HEK293 (cell line): ENCODE data around the gene TBCK.
"Not testable (repeated sequence)": the region's sequence is repeated elsewhere in the genome, so short reads cannot be mapped to it uniquely, and the experiment has no call there.

Source experiments
- CTCF ChIA-PET: fragments of 350-600 bp; formaldehyde crosslinking; extraction: SDS; loops from one replicate; lab custom pipeline; 2021; ENCODE audit warnings: antibody characterized with exemption; lab: Yijun Ruan, JAX
- POLR2A ChIA-PET: fragments of 300-600 bp; formaldehyde crosslinking; extraction: SDS; loops from one replicate; lab custom pipeline; 2020; ENCODE audit warnings: antibody characterized with exemption, inconsistent platforms; lab: Yijun Ruan, JAX
- H3K27ac ChIP-seq: fragments of 200-500 bp; sonication (Bioruptor generic); 2 replicates; pipeline ENCODE4 v1.5.1; 2014; ENCODE audit warnings: low read depth, low read length, control low read depth, inconsistent platforms; ENCODE audit errors: extremely low read depth
- H3K36me3 ChIP-seq, 2 experiments: fragments of 200-500 bp in 1 of 2; sonication (Bioruptor generic) in 1 of 2; 1 replicate in 1 of 2; 2 replicates in 1 of 2; pipeline ENCODE4 v1.5.1; 2014 to 2017; ENCODE audit warnings: inconsistent platforms in 2 of 2, low read length in 2 of 2; ENCODE audit not compliant: control insufficient read depth in 2 of 2, insufficient read depth in 1 of 2
- H3K4me1 ChIP-seq: fragments of 200-500 bp; sonication (Bioruptor generic); 2 replicates; pipeline ENCODE4 v1.5.1; 2014; ENCODE audit warnings: mild to moderate bottlenecking, low read length, inconsistent platforms; ENCODE audit not compliant: control insufficient read depth, insufficient read depth
- H3K4me3 ChIP-seq: 2 replicates; pipeline ENCODE4 v1.5.1; 2011; ENCODE audit warnings: low read depth, mild to moderate bottlenecking, control low read depth, low read length, moderate library complexity
- H3K9me3 ChIP-seq: fragments of 200-500 bp; sonication (Bioruptor generic); 2 replicates; pipeline ENCODE4 v1.5.1; 2014; ENCODE audit warnings: low read depth, low read length, inconsistent platforms; ENCODE audit not compliant: control insufficient read depth, insufficient read depth
- HOXD13 ChIP-seq: sonication (generic); formaldehyde crosslinking; IDR thresholded peaks from 2 replicates; pipeline ENCODE4 v1.8.0; 2022; ENCODE audit warnings: missing genetic modification reagents, borderline replicate concordance
- PRDM1 ChIP-seq: fragments of 450-650 bp; formaldehyde crosslinking; IDR thresholded peaks from 2 replicates; pipeline ENCODE4; 2016; ENCODE audit warnings: missing biosample characterization, missing genetic modification characterization
- ZBTB44 ChIP-seq: fragments of 450-650 bp; IDR thresholded peaks from 2 replicates; pipeline ENCODE4 v1.5.1; 2018; ENCODE audit warnings: missing biosample characterization, mild to moderate bottlenecking, missing genetic modification characterization
- ZIC2 ChIP-seq: fragments of 450-650 bp; formaldehyde crosslinking; IDR thresholded peaks from 2 replicates; pipeline ENCODE4 v1.5.1; 2016; ENCODE audit warnings: missing biosample characterization, missing genetic modification characterization
- ZNF157 ChIP-seq: fragments of 450-650 bp; formaldehyde crosslinking; IDR thresholded peaks from 2 replicates; pipeline ENCODE4 v1.5.1; 2016; ENCODE audit warnings: missing biosample characterization, missing genetic modification characterization
- ZNF175 ChIP-seq: fragments of 450-650 bp; formaldehyde crosslinking; IDR thresholded peaks from 2 replicates; pipeline ENCODE4 v1.5.1; 2016; ENCODE audit warnings: missing biosample characterization, missing genetic modification characterization
- ZNF184 ChIP-seq: fragments of 450-650 bp; IDR thresholded peaks from 2 replicates; pipeline ENCODE4 v1.5.1; 2018; ENCODE audit warnings: missing biosample characterization, mild to moderate bottlenecking, missing genetic modification characterization
- ZNF239 ChIP-seq: fragments of 450-650 bp; formaldehyde crosslinking; IDR thresholded peaks from 2 replicates; pipeline ENCODE4 v1.5.1; 2016; ENCODE audit warnings: missing biosample characterization, missing genetic modification characterization
- ZNF280C ChIP-seq: fragments of 450-650 bp; formaldehyde crosslinking; IDR thresholded peaks from 2 replicates; pipeline ENCODE4 v1.5.1; 2016; ENCODE audit warnings: missing biosample characterization, missing genetic modification characterization
- ZNF37A ChIP-seq: fragments of 450-650 bp; IDR thresholded peaks from 2 replicates; pipeline ENCODE4 v1.5.1; 2018; ENCODE audit warnings: missing biosample characterization, missing genetic modification characterization
- ZNF510 ChIP-seq: fragments of 450-650 bp; formaldehyde crosslinking; IDR thresholded peaks from 2 replicates; pipeline ENCODE4 v1.5.1; 2018; ENCODE audit warnings: mild to moderate bottlenecking, missing genetic modification characterization, missing biosample characterization; ENCODE audit not compliant: insufficient replicate concordance
- ZNF513 ChIP-seq: fragments of 450-650 bp; IDR thresholded peaks from 2 replicates; pipeline ENCODE4 v1.5.1; 2018; ENCODE audit warnings: missing biosample characterization, missing genetic modification characterization
- ZNF571 ChIP-seq: fragments of 450-650 bp; formaldehyde crosslinking; IDR thresholded peaks from 2 replicates; pipeline ENCODE4 v1.5.0; 2017; ENCODE audit warnings: missing biosample characterization, missing genetic modification characterization
- ZSCAN16 ChIP-seq: fragments of 450-650 bp; formaldehyde crosslinking; IDR thresholded peaks from 2 replicates; pipeline ENCODE4 v1.5.1; 2016; ENCODE audit warnings: missing biosample characterization, missing genetic modification characterization

Gene TBCK

GRCh38 chr4:106126062-106126461 is 189.9 kb downstream of the TBCK start (continued):
- TF ChIP-seq ZNF184 (tag by site-specific recombination) (no peak), ZNF571 (no peak), PRDM1 (no peak), ZNF513 (no peak)

GRCh38 chr4:106119949-106120555 is 196.0 kb downstream of the TBCK start:
- H3K9me3 ChIP-seq, H3K36me3 ChIP-seq, POLR2A ChIA-PET, CTCF ChIA-PET, H3K4me1 ChIP-seq, H3K4me3 ChIP-seq, H3K27ac ChIP-seq: not testable (repeated sequence)

GRCh38 chr4:106116025-106116424 is 200.0 kb downstream of the TBCK start:
- TF ChIP-seq ZSCAN16 (tag by site-specific recombination) (no peak), ZNF239 (no peak), ZBTB44 (tag by site-specific recombination) (no peak), ZNF510 (tag by site-specific recombination) (no peak)
- ChIA-PET CTCF (no interaction called here), POLR2A (no interaction called here)
- no peaks in the 10 kb centered on the region for H3K4me1 ChIP-seq
- no peaks in the 10 kb centered on the region for H3K9me3 ChIP-seq
- H3K4me3 ChIP-seq = no peak overlapping the region
- H3K36me3 ChIP-seq = peaks cover 0 to 10% of the 10 kb centered on the region in 2 experiments; a peak in 1 of 3 replicates
- H3K27ac ChIP-seq = no peak overlapping the region

GRCh38 chr4:106114270-106114669 is 201.7 kb downstream of the TBCK start:
- TF ChIP-seq ZIC2 (tag by site-specific recombination) (no peak), HOXD13 (CRISPR knock-in tag) (no peak), ZNF175 (tag by site-specific recombination) (no peak), ZNF37A (tag by site-specific recombination) (no peak), ZNF157 (tag by site-specific recombination) (no peak), ZNF510 (tag by site-specific recombination) (no peak), ZNF280C (tag by site-specific recombination) (no peak)
- TF ChIP-seq, all 188 proteins: peak for 0
- no peaks in the 10 kb centered on the region for H3K9me3 ChIP-seq
- H3K4me1 ChIP-seq = no peaks in the 10 kb centered on the region
- no peak overlapping the region for H3K27ac ChIP-seq
- POLR2A ChIA-PET = no interaction called here
- CTCF ChIA-PET = no interaction called here
- H3K36me3 ChIP-seq = peaks cover 0 to 10% of the 10 kb centered on the region in 2 experiments; a peak in 1 of 3 replicates
- no peak overlapping the region for H3K4me3 ChIP-seq
